Erythroblast (primary cell): ENCODE results near the gene MOV10.

Experiments used
- GATA1 ChIP-seq: IDR thresholded peaks from 2 replicates; pipeline ENCODE4 v1.6.1; 2011; ENCODE audit warnings: low read depth, mild to moderate bottlenecking, control low read depth, low read length, moderate library complexity
- POLR2A ChIP-seq: IDR thresholded peaks from 2 replicates; pipeline ENCODE4 v1.6.1; 2011; ENCODE audit warnings: mild to moderate bottlenecking, low read length

GRCh38 chr1:112686835-112687234 is 12.4 kb downstream of the MOV10 start:
- TF ChIP-seq POLR2A (no peak), GATA1 (no peak)
